GM18508 (cell line): ENCODE measurements around the gene STPG2.

ENCODE experiments used
- ATAC-seq: cut with Tn5 transposase; IDR thresholded peaks from one replicate; pipeline ENCODE4 v1.9.1; 2021; ENCODE audit warnings: moderate number of reproducible peaks; ENCODE audit not compliant: insufficient read depth, unreplicated experiment

Gene STPG2

DNA sequence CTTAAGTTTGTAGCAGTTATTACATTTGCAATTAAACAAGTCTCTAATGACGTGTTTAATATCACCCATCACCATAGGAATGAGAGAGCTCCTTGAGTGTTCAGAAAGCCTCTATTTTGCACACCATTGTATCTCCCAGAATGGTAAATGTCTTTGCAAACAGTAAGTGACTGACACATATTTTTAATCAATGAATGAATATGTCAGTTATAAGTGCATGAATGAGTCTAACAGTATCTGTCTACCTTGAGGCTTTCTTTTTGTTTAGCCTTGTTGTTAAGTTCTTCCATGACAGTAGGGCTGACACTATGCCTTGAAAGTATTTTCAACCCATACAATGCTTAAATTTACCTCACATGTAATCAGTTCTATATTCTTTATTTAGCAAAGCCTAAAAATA lies 292.2 kb downstream of the STPG2 start:
- no peak for ATAC-seq

- no peak for ATAC-seq
Observed at GRCh38 chr4:97845758-97846157, 297.5 kb downstream of the STPG2 start.

DNA sequence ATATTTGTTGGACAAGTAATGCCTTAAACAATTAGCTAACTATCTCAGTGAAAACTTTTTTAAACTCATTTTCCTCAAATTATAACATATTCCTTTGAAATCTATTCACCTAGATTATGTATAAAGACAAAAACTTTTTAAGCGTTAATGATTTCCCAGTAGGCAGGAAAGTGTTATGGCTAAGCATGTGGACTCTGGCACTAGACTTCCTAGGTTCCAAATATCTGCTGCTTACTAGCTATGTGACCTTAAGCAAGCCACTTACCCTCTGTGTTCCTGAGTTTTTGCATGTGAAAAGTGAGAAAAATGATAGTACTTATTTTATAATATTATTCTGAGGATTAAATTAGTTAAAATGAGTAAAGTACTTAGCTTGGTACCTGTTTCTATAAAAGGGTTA lies 301.8 kb downstream of the STPG2 start:
- no peak for ATAC-seq

DNA sequence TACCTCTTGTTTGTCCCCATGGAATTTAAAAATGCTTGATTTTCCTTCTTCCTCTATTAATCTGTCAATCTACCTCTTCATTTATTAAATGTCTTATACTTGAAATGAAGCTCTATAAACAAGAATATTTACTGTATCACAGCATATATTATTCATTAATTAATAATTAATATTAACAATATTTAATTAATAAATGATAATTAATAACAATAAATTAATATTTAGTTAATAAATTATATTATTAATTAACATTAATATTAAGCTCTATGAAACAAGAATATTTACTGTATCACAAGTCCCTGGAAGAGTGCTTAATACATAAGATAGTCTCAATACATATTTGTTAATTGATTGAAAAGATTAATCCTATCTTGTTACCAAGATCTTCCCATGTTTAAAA lies 306.6 kb downstream of the STPG2 start:
- ATAC-seq: no peak

DNA sequence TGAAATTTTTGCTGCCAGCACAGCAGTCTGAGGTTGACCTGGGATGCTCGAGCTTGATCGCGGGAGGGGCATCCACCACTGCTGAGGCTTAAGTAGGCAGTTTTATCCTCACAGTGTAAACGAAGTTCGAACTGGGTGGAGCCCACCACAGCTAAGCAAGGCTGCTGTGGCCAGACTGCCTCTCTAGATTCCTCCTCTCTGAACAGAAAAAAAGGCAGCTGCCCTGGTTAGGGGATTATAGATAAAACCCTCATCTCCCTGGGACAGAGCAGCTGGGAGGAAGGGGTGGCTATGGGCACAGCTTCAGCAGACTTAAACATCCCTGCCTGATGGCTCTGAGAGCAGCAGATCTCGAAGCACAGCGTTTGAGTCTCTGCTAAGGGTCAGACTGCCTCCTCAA lies 314.6 kb downstream of the STPG2 start:
- no peak for ATAC-seq

GRCh38 chr4:97819294-97819693 lies 324.0 kb downstream of the STPG2 start:
- ATAC-seq: no peak

GRCh38 chr4:97812768-97813167 lies 330.5 kb downstream of the STPG2 start:
- ATAC-seq: no peak

DNA sequence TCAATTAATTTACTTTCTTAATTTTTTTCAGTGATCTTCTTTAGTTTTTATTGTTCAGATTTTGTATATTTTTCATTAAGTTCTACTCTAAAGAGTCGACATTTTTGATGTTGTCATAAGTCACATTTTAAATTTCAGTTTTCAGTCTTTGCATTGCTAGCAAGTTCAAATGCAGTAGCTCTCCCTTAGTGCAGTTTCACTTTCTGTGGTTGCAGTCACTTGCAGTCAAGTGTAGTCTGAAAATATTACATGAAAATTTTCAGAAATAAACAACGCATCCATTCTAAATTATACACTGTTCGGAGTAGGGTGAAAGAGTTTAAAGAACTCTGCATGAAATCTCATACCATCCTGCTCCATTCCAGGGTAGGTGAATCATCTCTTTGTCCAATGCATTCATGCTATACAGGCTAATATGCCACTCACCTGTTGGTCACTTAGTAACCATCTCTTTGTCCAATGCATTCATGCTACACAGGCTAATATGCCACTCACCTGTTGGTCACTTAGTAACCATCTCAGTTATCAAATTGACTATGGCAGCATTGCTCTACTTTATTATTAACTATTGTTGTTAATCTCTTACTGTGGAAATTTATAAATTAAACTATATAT lies 356.9 kb downstream of the STPG2 start:
- no peak for ATAC-seq

DNA sequence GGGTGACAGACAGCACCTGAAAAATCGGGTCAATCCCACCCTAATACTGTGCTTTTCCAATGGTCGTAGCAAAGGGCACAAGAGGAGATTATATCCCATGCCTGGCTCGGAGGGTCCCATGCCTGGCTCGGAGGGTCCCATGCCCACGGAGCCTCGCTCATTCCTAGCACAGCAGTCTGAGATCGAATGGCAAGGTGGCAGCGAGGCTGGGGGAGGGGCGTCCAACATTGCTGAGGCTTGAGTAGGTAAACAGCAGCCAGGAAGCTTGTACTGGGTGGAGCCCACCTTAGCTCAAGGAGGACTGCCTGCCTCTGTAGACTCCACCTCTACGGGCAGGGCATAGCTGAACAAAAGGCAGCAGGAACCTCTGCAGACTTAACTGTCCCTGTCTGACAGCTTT lies 365.1 kb downstream of the STPG2 start:
- ATAC-seq: no peak

DNA sequence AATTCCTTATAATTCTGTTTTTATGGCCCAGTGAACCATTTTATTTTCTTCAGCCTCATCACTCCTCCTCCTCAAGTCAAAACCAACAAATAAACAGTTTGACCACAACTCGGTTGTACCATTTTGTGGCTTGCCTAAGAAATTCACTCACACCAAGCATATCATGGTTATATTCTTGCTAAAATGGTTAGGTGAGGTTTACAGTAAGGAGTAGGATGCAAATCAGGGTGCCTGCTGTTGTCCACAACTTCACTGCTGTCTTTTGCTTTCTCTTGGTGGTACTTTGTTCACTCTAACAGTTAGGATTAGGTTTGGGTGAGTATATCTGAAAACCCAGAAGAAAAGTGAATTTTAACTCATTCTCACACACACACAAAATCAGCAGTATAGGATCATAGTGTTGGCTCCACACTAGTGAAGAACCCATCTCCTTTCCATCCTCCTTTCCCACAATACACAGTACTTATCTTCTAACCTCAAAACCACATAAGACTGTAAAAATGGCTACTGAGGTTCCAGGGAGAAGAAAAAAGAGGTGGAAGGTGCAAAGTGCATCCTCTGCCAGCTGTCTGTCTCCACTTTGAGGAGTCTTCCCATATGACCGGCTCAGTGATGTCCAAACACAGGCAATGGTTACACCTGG lies 368.8 kb downstream of the STPG2 start:
- ATAC-seq: no peak

DNA sequence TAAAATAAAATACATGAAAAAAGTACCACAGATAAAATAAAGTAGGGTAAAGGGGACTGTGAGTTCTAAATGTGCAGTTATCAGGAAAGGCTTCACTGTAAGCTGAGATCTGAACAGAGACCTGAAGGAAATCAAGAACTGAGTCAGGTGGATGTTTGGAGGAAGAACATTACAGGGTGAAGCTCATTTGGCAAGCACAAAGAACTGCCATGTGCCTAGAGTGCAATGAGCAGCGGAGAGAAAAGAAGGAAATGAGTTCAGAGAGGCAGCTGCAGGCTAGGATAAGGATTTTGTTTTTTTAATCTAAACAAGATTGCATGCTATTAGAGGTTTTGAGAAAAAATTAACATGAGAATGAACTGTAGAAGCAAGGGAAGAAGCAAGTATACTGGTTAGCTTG lies 373.1 kb downstream of the STPG2 start:
- no peak for ATAC-seq

DNA sequence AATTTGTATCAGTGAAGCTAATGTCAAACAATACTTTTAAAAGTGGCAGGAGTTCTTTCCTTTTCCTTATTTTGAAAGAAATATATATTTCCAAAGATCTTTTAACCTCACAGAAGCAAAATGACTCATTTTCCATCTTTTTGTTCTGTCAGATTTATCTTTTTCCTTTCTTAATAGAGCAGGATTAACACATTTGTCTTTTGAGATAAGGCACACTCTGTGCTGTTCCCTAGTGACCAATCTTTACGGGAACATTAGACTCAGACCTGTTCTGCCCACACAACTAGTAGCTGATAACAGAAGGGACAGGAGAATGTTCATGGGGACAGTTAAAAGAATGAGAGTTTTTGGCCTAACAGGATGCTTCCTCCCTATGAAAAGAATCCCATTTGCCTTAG lies 381.2 kb downstream of the STPG2 start:
- ATAC-seq: no peak

GRCh38 chr4:97761445-97762114 lies 381.7 kb downstream of the STPG2 start:
- no peak for ATAC-seq

DNA sequence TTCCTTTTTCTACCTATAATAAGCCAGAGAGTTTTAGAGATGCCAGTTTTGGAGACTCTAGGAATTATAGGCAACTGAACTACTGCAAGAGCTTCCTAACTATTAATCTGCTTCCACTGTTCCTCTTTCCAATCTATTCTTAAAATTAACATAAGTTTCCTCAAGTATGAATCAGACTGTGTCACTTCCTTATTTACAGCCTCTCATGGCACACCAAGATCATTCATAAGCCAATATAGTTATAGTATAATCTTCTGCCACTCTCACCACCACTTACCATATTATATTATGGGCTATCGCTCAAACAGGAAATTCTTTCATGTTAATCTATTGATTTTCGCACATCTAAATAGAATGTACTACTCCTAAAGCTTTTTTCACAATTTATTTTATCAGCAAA lies 383.5 kb downstream of the STPG2 start:
- ATAC-seq: no peak

DNA sequence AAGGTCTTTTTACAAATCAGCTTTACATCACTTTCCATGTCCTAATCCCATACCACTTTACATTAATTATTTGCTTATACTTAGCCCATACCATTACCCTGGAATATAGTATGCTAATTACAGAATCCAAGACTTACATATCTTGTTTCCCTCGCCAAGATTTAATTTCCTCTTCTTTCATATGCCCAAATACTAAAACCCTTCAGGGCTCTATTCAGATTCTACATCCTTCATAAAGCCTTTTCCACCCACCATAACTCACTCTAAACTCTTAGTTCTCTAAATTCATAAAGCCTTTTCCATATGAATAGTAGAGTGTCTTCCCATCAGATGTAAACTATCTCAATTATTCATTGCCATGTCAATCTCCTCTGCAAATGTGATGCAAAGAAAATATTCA lies 390.7 kb downstream of the STPG2 start:
- no peak for ATAC-seq

DNA sequence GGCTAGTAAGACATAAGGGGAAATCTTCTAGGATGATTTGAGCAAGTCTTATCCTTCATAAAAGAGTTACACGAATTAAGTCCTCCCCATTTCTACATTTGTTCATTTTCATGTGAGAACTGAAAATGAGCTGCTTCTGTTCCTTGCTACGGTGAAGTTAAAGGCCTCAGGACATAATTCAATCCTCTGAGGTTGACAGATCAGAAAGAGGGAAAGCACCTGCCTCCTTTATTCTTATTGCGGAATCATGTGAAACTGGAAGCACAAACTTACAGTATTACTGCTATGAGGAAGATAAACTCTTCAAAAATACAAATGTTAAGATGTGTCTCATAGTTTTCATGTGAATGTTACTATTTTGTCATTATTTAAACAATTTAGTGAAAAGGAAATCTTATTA lies 395.3 kb downstream of the STPG2 start:
- ATAC-seq: no peak

- ATAC-seq: no peak
Observed at GRCh38 chr4:97720869-97721432, 422.3 kb downstream of the STPG2 start.

DNA sequence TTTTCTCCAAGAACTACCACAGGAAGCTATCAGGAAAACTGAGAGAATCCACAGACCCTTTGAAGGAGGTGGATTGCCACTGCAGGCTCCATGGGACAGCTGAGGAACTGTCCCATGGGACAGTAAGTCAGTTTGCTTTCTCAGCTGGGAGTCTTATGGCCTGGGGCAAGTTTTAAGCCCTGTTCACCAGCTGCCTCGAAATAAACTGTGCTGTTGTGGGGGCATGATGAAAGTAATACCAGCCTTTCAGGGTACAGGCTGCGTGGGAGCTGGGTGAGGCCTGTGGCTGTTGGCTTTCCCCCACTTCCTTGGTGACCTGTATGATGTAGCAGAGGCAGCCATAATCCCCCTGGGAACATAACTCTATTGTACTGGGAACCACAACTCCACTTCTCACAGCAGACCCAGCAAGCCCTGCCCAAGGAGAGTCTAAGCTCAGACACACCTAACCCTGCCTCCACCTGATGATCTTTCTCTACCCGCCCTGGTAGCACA lies 452.1 kb downstream of the STPG2 start:
- ATAC-seq: no peak

DNA sequence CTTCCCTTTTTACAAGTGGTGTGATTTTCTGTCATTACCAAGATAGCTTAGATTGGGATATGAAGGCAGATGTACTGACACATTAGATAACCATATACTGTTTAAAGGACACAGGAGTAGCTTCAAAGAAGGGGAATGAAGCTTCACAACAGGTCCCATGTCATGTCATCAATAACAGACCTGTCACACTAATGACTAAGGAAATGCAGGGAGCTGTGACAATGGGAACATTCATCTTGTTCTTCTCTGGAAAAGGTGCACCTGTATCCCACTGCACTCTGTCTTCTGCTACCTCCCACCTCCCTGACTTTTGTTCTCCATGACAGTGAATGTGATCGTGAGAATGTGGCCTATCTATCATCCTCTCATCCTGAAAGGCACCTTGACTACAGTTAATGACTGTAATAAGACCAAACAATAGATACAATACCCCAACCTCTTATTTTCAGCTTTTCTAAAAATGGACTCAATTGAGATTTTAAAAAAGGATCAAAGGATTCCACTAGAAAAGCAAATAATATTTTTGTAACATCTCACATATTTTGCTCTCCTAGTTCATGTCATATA lies 472.5 kb downstream of the STPG2 start:
- no peak for ATAC-seq

DNA sequence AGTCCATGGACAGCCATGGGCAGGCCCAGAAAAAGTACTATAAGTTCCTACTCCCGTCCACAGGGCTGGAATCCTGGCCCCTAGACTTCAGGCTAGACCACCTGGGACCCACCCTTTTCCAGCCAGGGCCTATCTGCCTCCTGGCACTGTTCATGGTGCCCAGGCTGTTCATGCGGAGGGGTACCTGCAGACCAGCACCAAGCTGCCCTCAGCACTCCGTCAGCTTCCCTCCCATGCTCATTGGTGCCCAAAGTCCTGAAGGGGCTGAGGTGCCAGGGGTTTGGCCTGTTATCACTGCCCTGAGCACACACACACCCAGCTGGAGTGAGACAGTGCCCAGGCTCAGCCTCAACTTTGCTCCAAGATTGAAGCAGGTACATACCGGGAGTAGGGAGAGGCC lies 477.7 kb downstream of the STPG2 start:
- ATAC-seq: no peak

DNA sequence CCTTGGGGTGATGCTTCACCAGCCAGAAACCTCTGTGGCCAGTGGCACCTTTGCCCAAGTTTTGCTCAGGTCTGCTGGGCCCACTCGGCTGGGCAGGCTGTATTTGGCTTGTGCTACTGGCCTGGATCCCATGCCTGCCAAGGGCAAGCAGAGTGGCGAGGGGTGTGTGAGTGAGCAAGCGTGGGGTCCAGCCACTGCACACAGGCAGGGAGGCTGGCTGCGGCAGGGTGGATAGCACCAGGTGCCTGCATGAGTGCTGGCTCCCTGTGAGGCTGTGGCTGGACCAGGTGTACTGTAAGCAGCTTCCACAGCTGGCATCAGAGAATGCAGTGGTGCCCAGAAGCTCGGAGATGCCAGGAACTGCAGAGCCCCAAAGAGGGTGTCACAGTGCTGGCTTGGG lies 478.5 kb downstream of the STPG2 start:
- ATAC-seq: no peak
